HUDEP-2 (cell line): ENCODE measurements around the gene WDR20.

Source experiments
- DNase-seq, 76 experiments: peaks; one replicate each; lab custom pipeline; 2025; ENCODE audit not compliant: unreplicated experiment in 76 of 76; lab: John Stamatoyannopoulos, UW

The WDR20 gene

GRCh38 chr14:102215071-102215470, 75.4 kb downstream of the WDR20 start:
- DNase-seq, result no peak

DNA sequence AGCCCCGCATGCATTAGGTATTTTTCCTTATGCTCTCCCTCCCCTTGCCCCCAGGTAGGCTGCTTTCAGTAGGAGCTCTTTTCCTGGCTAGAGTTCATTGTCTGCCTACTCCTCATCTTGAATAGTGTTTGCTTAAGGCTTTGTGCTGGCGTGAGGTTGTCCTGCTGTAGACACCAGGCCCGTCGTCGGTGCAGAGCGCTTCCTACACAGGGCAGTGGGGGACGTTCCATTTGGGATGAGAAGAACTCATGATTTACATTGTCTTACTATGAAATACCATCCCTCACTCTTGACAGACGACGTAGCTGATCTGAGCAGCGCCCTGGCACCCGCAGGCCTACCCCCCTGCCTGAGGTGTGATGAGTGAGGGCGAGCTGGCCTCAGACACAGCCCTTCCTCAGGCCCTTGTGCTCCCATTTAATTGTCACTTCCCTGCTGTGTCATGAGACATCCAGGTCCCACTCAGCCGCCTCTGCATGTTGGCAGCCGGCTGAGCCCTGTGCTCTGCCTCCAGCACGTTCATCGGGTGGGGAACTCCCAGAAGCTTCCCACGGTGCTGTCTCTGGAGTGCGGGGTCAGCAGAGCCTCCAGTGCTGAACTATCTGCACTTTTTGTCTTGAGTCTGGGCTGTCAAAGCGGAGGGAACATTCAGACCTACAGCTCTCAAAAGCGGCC, 76.0 kb downstream of the WDR20 start:
- DNase-seq, result no peak

DNA sequence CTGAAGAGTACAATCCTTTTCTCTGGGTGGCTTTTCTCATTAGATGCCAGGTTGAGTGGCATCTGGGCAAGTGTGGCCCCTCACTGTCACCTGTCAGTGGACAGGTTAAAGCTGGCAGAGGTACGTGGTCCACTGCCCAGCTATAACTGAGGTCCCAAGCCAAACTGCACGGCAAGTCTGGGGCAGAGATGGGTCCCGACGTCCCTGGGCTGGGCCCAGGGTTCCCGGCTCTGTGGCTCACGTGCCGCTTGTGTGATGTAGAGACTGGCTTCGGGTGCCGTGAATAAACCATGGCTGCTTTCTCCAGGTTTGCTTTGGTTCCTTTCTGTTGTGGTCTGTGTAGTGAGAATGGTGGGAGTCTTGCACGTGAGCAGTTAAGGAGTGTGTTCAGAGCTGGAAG, 77.7 kb downstream of the WDR20 start:
- DNase-seq, result no peak

DNA sequence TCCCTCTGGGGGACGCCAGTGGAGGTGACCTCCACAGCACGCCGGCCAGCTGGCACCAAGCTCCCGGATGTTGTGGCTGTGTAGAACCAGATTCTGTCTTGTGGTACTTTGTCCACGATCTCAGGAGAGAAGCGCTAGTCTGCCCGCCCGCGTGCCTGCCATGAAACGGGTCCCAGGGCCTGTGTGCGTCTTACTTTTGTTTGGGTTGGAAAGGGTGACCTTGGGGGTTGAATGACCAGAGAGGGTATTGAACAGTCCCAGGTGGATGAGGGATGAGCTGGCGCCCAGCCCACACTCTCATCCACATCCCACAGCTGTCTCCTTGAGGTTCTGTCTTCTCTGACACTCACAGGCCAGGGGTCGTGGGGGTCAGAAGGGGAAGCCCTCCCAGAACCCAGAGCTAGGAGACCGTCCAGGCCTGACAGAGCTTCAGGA, 78.3 kb downstream of the WDR20 start:
- DNase-seq, result no peak

- DNase-seq, result no peak
Measured at GRCh38 chr14:102218688-102219087, 79.0 kb downstream of the WDR20 start.

DNA sequence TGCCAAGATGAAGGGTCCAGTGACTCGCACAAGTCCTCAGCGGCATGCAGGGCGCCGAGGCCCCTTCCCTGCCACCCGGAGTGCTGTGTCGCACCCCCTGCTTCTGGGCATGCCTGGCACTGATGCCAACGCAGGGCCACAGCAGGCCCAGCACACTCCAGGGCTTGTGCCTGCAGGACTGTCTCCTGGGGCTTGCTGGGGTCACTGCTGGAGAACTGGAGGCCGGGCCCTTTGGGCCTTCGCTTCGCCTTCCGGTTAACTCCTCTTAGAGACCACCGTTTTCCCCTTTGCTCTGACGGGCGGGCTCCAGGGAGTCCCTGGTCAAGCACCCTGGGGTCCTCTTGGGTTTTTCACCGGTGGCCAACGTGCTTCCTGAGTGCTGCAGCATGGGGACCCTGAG, 79.6 kb downstream of the WDR20 start:
- DNase-seq, result no peak

- no peak for DNase-seq
Measured at GRCh38 chr14:102220031-102220430, 80.3 kb downstream of the WDR20 start.

DNA sequence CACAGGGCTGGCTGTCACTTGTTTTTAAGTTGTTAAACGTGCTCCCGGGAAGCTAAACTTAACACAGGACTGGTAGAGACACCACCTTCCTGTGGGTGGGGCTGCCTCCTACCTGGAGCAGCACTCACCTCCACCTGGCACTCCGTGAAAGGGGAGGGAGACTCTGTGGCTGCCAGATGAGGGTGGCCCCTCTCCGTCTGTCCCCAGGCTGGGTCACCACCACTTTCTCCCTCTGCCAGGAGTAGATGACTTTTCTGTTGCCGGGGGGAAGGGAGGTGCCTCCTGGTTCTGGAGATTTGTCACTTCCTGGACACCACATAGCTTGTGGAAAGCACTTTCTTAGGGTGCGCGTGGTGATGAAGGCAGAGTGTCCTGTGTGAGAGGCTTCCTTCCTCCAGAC, 81.3 kb downstream of the WDR20 start:
- no peak for DNase-seq

- DNase-seq, result no peak
Measured at GRCh38 chr14:102222009-102222575, 82.4 kb downstream of the WDR20 start.

DNA sequence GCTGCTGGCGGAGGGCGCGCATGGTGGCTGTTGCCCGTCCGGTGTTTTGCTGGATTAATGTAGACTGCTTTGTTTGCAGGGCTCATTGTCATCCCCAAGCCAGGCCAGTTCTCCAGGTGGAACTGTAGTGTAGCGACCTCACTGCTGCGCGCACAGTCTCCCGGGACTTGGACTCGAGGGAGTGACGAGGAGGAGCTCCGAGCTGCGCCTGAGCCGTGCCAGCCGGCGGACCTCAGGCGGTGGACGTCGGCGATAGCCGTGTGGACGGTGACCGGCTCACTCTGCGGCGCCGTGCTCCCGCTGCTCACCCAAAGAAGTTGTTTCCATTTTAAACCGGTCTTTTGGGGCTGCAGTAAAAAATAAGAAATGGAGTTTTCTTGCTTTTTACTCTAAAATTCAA, 83.1 kb downstream of the WDR20 start:
- no peak for DNase-seq

- DNase-seq, result no peak
Measured at GRCh38 chr14:102223682-102224081, 84.0 kb downstream of the WDR20 start.

DNA sequence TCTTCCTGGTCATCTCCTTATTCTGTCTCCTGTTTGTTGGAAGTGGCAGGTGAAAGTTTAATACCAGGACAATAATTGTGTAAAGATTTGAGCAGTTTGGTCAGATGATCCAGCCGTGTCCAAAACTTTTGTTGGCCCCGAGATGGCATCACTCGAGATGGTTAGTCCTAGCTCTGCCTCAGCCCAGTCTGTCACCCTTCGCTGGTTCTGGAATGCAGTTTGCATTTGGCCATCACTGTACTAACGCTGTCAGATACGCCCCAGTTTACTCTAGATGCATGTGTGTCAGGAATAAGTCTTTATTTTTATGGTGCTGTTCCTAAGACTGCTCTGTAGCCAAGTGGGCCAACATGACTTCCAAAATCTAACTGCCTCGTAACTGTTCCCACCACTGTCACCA, 85.7 kb downstream of the WDR20 start:
- DNase-seq, result no peak

DNA sequence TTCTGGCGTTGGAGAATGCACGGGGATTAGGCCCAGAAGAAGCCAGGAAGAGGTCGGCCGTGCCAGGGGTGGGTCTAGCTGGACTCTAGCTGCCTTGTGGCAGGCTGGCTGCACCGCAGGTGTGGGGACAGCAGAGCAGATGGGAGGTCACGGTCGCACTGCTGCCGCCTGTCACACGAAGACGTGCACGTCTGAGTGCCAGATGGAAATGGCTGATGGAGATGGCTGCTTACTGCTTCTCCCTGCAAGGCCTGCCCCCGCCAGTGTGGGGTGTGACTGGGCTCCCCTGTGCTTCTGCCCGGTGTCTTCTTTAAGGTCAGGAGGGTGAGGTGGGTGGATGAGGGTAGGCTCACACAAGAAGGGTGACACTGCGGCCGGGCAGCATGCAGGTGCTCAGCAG, 86.2 kb downstream of the WDR20 start:
- DNase-seq, result no peak

DNA sequence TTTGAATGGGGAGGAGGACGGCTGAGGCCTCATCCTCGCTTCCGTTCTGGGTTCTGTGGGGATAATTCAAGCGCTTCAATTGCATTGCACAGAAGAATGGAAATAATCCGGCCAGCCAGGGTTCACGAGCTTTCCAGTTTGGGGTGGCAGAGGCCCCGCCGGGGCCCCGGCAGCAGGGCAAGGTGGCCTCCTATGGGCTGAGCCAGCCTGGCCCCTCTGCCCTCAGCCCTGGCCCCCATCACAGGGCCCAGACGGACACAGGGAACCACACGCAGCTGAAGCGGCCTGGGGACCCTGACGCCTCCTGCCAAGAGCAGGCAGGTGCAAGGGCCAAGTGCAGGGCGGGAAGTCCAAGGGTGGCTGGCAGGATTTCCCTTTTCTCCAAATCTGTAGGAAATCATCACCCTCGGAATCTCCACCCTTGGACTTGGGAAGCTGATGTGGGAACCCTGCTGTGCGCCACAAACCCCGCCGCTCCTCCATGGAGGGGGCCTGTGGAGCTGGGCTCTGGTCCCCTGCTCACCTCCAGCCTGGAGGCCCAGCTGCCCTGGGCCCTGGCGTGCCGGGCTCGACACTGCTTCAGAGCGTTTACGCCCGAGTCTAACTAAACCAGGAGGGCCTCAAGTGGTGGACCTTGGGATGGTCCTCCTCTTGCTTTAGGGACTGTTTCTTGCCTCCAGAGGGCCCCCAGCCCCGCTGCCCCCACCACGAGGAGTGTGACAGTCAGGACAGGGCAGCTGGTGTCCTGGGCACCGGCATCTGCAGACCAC, 86.8 kb downstream of the WDR20 start:
- no peak for DNase-seq

DNA sequence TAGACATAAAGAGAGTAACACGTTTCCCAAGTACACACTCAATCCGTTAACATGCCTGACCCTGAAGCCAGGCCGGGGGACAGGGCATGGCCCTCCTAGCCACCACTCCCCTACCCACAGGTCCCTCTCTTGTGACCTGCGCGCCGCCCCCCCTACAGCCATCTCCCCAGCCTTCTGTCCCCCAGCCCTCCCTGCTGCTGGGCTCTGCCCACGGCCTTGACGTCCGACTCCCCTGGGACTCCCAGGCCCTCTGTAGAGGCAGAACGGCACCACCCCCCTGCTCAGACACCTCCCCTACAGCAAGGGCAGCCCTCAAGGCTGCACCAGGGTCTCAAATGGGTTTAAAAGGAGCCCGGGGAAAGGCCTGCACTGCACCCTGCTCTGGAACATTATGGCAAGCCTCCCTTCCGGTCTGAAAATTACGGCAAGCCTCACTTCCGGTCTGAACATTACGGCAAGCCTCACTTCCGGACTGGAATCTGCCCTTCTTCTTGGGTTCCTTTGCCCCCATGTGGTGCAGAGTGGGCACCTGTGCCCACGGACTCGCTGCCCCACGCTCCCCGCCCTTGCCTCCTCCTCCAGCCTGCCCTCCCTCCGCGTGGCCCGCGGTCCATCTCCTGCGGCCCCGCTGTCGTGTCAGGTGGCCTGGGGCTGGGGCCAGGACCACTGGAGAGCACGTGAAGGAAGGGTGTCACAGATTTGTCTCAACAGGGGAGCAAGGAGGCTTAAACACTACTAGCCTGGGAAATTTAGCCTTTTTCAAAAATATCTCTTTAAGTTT, 87.7 kb downstream of the WDR20 start:
- DNase-seq, result no peak

GRCh38 chr14:102229071-102229738, 89.5 kb downstream of the WDR20 start:
- no peak for DNase-seq

DNA sequence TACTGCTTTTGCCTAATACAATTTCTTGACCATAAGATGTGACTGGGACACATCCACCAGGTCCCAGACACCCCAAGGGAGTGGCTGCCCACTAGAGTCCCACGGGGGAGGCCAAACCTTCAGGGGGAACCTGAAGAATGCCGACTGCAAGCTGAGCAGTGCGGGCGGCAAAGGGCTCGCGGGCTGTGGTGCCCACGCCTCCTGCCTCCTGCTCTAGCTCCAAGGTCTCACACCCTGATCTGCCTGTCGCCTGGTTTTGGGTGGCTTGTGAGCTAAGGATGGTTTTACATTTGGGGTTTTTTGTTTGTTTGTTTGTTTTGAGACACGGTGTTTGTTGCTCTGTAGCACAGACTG, 90.0 kb downstream of the WDR20 start:
- no peak for DNase-seq

- DNase-seq, result no peak
Measured at GRCh38 chr14:102230481-102231210, 90.9 kb downstream of the WDR20 start.

GRCh38 chr14:102231476-102232347, 92.0 kb downstream of the WDR20 start:
- DNase-seq, result no peak
